22Rv1 (cell line): ENCODE measurements around the gene HS1BP3.

ENCODE experiments used
- ZFX ChIP-seq: fragments of 450-650 bp; IDR thresholded peaks from 2 replicates; pipeline ENCODE4 v1.6.1; 2017; ENCODE audit warnings: antibody characterized with exemption, borderline replicate concordance
- TF ChIP-seq, protein P1 (sequence below): fragments of 450-650 bp; IDR thresholded peaks from 2 replicates; pipeline ENCODE4 v1.5.1; 2017; ENCODE audit warnings: mild to moderate bottlenecking

DNA sequence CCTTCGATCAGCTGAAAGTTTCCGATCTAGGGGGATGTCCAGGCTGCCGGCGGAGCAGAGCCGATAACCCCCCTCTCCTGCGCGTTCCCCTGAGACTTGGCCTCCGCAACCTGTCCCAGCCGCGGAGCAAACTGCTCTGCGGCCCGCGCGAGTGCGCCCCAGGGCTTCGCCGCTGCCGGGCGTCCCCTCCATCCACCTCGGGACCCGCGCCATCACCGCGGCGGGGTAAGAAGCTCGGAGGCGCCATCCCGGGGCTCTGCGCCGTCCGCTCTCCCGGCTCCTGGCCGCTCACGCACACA lies 15.1 kb upstream of the HS1BP3 start:
- TF ChIP-seq, protein P1, sequence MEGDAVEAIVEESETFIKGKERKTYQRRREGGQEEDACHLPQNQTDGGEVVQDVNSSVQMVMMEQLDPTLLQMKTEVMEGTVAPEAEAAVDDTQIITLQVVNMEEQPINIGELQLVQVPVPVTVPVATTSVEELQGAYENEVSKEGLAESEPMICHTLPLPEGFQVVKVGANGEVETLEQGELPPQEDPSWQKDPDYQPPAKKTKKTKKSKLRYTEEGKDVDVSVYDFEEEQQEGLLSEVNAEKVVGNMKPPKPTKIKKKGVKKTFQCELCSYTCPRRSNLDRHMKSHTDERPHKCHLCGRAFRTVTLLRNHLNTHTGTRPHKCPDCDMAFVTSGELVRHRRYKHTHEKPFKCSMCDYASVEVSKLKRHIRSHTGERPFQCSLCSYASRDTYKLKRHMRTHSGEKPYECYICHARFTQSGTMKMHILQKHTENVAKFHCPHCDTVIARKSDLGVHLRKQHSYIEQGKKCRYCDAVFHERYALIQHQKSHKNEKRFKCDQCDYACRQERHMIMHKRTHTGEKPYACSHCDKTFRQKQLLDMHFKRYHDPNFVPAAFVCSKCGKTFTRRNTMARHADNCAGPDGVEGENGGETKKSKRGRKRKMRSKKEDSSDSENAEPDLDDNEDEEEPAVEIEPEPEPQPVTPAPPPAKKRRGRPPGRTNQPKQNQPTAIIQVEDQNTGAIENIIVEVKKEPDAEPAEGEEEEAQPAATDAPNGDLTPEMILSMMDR: no peak
- TF ChIP-seq ZFX: no peak
